GM12878 (cell line): ENCODE results near the gene CCDC83. TPM values are rescaled to one million over a fixed set of nuclear protein-coding genes. Genes with fewer than 3 reads are reported as not detected.
A peak's percentile ranks its signal among the peaks of the same experiment; 100 is the strongest.

Experiments used
- ATAC-seq: fragments of 200-7000 bp; cut with Tn5 transposase; 3 replicates; pipeline ENCODE4 v1.9.1; 2020; ENCODE audit warnings: mild to moderate bottlenecking, moderate library complexity
- BruUV-seq: library from RNA; stranded (reverse); fragments of 400-500 nt; replicated peaks from 2 replicates; lab custom pipeline; 2021; lab: Mats Ljungman, UMichigan
- CTCF ChIA-PET: fragments of 300-600 bp; sonication (Branson Sonifier 250); formaldehyde crosslinking; extraction: SDS; loops from one replicate; lab custom pipeline; 2021; ENCODE audit warnings: inconsistent platforms; lab: Yijun Ruan, JAX
- POLR2A ChIA-PET: fragments of 350-600 bp; formaldehyde crosslinking; extraction: SDS; loops from one replicate; lab custom pipeline; 2021; ENCODE audit warnings: inconsistent platforms; lab: Charles Lee
- RAD21 ChIA-PET: fragments of 300-600 bp; sonication (Branson Sonifier 250); formaldehyde crosslinking; loops from one replicate; lab custom pipeline; 2023; ENCODE audit warnings: antibody characterized with exemption; ENCODE audit not compliant: unreplicated experiment; lab: Charles Lee
- SMC1A ChIA-PET: fragments of 300-600 bp; sonication (Branson Sonifier 250); formaldehyde crosslinking; loops from one replicate; lab custom pipeline; 2023; ENCODE audit not compliant: unreplicated experiment, uncharacterized antibody; lab: Charles Lee
- DNase-seq: peaks from one replicate; pipeline ENCODE4 v3.0.0-alpha.2; 2011; ENCODE audit warnings: low read depth, low spot score
- FAIRE-seq: peaks from 3 replicates; lab custom pipeline; 2011; peaks lifted over from hg19 to GRCh38; lab: Jason Lieb, UNC
- H2AFZ ChIP-seq: 2 replicates; pipeline ENCODE4 v1.6.0; 2011; ENCODE audit warnings: low read depth, low read length, control low read depth; ENCODE audit not compliant: control insufficient read depth
- H3K27ac ChIP-seq: 2 replicates; pipeline ENCODE4 v1.5.1; 2011; ENCODE audit warnings: control low read depth; ENCODE audit not compliant: control insufficient read depth, insufficient read depth
- H3K27me3 ChIP-seq, 2 experiments: replicated peaks in 1 of 2; 2 replicates each; pipeline versions ENCODE4 v1.6.0 to v1.6.1; 2011; ENCODE audit warnings: low read length in 1 of 2; ENCODE audit not compliant: control insufficient read depth in 2 of 2, insufficient read depth in 2 of 2
- H3K36me3 ChIP-seq, 2 experiments: 2 replicates each; pipeline ENCODE4 v1.5.1; 2011; ENCODE audit warnings: low read length in 1 of 2; ENCODE audit not compliant: control insufficient read depth in 2 of 2, insufficient read depth in 2 of 2
- H3K4me1 ChIP-seq: 2 replicates; pipeline ENCODE4 v1.6.1; 2011; ENCODE audit warnings: mild to moderate bottlenecking, low read length, moderate library complexity, mixed read lengths; ENCODE audit not compliant: control insufficient read depth, insufficient read depth
- H3K4me2 ChIP-seq: 2 replicates; pipeline ENCODE4 v1.6.0; 2011; ENCODE audit warnings: control low read depth; ENCODE audit not compliant: control insufficient read depth, insufficient read depth
- H3K4me3 ChIP-seq: fragments of 200-600 bp; sonication (generic); 2 replicates; pipeline ENCODE4 v1.5.1; 2016
- H3K79me2 ChIP-seq: 2 replicates; pipeline ENCODE4 v1.6.0; 2011; ENCODE audit warnings: low read length; ENCODE audit not compliant: control insufficient read depth, insufficient read depth
- H3K9ac ChIP-seq: 2 replicates; pipeline ENCODE4 v1.8.0; 2011; ENCODE audit warnings: low read length, control low read depth, mixed read lengths; ENCODE audit not compliant: control insufficient read depth, insufficient read depth
- H3K9me3 ChIP-seq: replicated peaks from 3 replicates; pipeline ENCODE4 v1.5.1; 2011; ENCODE audit warnings: mild to moderate bottlenecking, low read length; ENCODE audit not compliant: control insufficient read depth, insufficient read depth
- H4K20me1 ChIP-seq: 2 replicates; pipeline ENCODE4 v1.6.0; 2011; ENCODE audit not compliant: control insufficient read depth, insufficient read depth
- MEF2B ChIP-seq: fragments of 450-650 bp; IDR thresholded peaks from 2 replicates; pipeline ENCODE4 v1.6.1; 2018; ENCODE audit warnings: mild to moderate bottlenecking, moderate library complexity; ENCODE audit not compliant: partially characterized antibody, poor library complexity, severe bottlenecking
- NFYA ChIP-seq: IDR thresholded peaks from 2 replicates; pipeline ENCODE4 v1.6.1; 2011; ENCODE audit warnings: low read depth, mild to moderate bottlenecking, low read length, improper control_type of control experiment, borderline replicate concordance
- SMAD1 ChIP-seq: fragments of 450-650 bp; IDR thresholded peaks from 2 replicates; pipeline ENCODE4 v1.6.1; 2018; ENCODE audit warnings: mild to moderate bottlenecking, low read depth; ENCODE audit not compliant: partially characterized antibody
- TAF1 ChIP-seq: IDR thresholded peaks from 2 replicates; pipeline ENCODE4 v1.6.1; 2011; ENCODE audit warnings: mild to moderate bottlenecking, low read depth, low read length, borderline replicate concordance
- TCF12 ChIP-seq: IDR thresholded peaks from 2 replicates; pipeline ENCODE4 v1.6.1; 2011; ENCODE audit warnings: low read depth, mild to moderate bottlenecking, low read length
- ZBTB33 ChIP-seq: fragments of 450-650 bp; IDR thresholded peaks from 2 replicates; pipeline ENCODE4 v1.6.1; 2017; ENCODE audit warnings: mild to moderate bottlenecking
- WGBS: methylation state at CpG from one replicate; pipeline ENCODE4 v1.1.6; 2016; ENCODE audit warnings: low lambda C conversion rate; ENCODE audit not compliant: insufficient replicate concordance, insufficient coverage; ENCODE audit errors: missing lambda C conversion rate; 5-methylcytosine and 5-hydroxymethylcytosine counted together
- in situ Hi-C: fragments of 300-500 bp; cut with MboI; formaldehyde crosslinking; loops from 9 replicates; pipeline ENCODE4 v1.14.3; 2018; ENCODE audit warnings: mixed read lengths
- intact Hi-C: fragments of 100-400 bp; cut with micrococcal nuclease; formaldehyde crosslinking; loops from one replicate; pipeline ENCODE4 v1.14.2; 2022; ENCODE audit not compliant: unreplicated experiment
- polyA plus RNA-seq, 11 experiments: library from polyadenylated mRNA; depleted of rRNA in 4 of 11; unstranded in 6 of 11; stranded (reverse) in 5 of 11; fragments of >200 nt; fragmentation: Nextera tagmentation in 4 of 11; fragmentation: Illumina TruSeq in 1 of 11; extraction: Ambion mirVana in 4 of 11; extraction: Trizol in 1 of 11; gene quantifications; 1 replicate in 1 of 11; 2 replicates in 10 of 11; pipeline versions ENCODE4 v1.2.1 to v1.2.3, GENCODE V29; 2011 to 2016; ENCODE audit warnings: inconsistent platforms in 2 of 11, missing spikeins in 2 of 11, low read depth in 1 of 11
- total RNA-seq, 4 experiments: library from RNA; depleted of rRNA in 3 of 4; stranded (reverse); fragments of >200 nt in 3 of 4; fragmentation: Illumina TruSeq in 1 of 4; extraction: Trizol in 1 of 4; gene quantifications; 2 replicates each; pipeline versions ENCODE4 v1.2.1 to v1.2.3, GENCODE V29; 2013 to 2021

CCDC83 gene
- total and polyA plus RNA-seq, 10 of the 15 experiments (the other 5 are each of a cell fraction or from before 2014, with no cell fraction given): not detected

GRCh38 chr11:85822814-85823213 lies 32.4 kb upstream of the CCDC83 start (continued):
- TF ChIP-seq ZBTB33: no peak

GRCh38 chr11:85823816-85824215 lies 31.4 kb upstream of the CCDC83 start:
- no TSS peak for BruUV-seq

DNA sequence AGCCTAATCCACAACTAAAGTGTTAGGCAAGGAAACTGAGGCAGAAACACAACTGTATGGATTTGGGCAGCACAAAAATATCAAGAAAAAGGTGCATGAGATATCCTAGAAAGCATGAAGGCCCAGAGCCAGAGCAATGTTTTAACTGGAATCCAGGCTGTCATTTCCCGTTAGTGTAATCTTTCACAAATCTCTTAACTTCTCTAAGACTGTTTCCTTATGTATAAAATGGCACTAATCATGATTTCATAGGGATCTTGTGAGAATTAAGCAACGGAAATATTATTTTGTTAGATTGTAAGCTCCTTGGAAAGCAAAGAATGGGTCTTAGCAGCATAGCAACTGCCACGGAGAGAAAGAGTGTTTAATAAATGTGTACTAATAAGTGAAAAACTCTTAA lies 29.6 kb upstream of the CCDC83 start:
- Histone ChIP-seq H2AFZ (no peak overlapping the region), H4K20me1 (no peaks in the 10 kb centered on the region), H3K4me3 (no peak overlapping the region), H3K4me1 (no peaks in the 10 kb centered on the region), H3K36me3 (no peaks in the 10 kb centered on the region), H3K9ac (no peak overlapping the region), H3K4me2 (no peak overlapping the region), H3K9me3 (no peaks in the 10 kb centered on the region), H3K27me3 (no peaks in the 10 kb centered on the region; a peak in 1 of 4 replicates), H3K79me2 (no peaks in the 10 kb centered on the region), H3K27ac (no peak overlapping the region)
- WGBS: 27% methylated on average over 3 of the region's 3 CpGs
- ChIA-PET CTCF (interaction anchor here (1.4 to 3.2 kb wide), 2 partner anchors 11 to 134 kb away, joined by 3 to 9 read pairs; no protein-coding TSS in a partner anchor), SMC1A (no interaction called here), POLR2A (no interaction called here), RAD21 (no interaction called here)
- FAIRE-seq (no peak), DNase-seq (no peak), ATAC-seq (no peak)
- intact Hi-C loops (loop anchor here (5.0 kb wide), 2 partner anchors 133 to 228 kb away; no protein-coding TSS in a partner anchor), in situ Hi-C loops (loop anchor here (10.0 kb wide), 1 partner anchor 231 kb away; no protein-coding TSS in a partner anchor)
- TF ChIP-seq SMAD1 (no peak), MEF2B (no peak), TCF12 (no peak)
- no TSS peak for BruUV-seq

More at GRCh38 chr11:85823816-85824215, 31.4 kb upstream of the CCDC83 start:
- Histone ChIP-seq H3K4me2 (no peak overlapping the region), H3K36me3 (no peaks in the 10 kb centered on the region), H4K20me1 (no peaks in the 10 kb centered on the region), H3K4me3 (no peak overlapping the region), H3K4me1 (no peaks in the 10 kb centered on the region), H3K9ac (no peak overlapping the region), H3K27me3 (no peaks in the 10 kb centered on the region; a peak in 2 of 4 replicates), H3K27ac (no peak overlapping the region), H3K79me2 (no peaks in the 10 kb centered on the region), H3K9me3 (no peaks in the 10 kb centered on the region), H2AFZ (no peak overlapping the region)
- ChIA-PET RAD21 (no interaction called here), CTCF (no interaction called here), SMC1A (no interaction called here), POLR2A (no interaction called here)
- intact Hi-C loops (no loop called here), in situ Hi-C loops (loop anchor here (10.0 kb wide), 1 partner anchor 229 kb away; no protein-coding TSS in a partner anchor)
- DNase-seq: no peak
- no peak for TF ChIP-seq TAF1
- no peak for TF ChIP-seq NFYA
- WGBS: 5% methylated on average over 2 of the region's 2 CpGs
- FAIRE-seq: no peak
- peak; percentile 27; the same call in 2 of the 3 replicates for ATAC-seq
